Motor neuron (in vitro differentiated cells): ENCODE measurements around the gene TPM1. TPM values are rescaled to one million over a fixed set of nuclear protein-coding genes. Genes with fewer than 3 reads are reported as not detected.

Source experiments
- ATAC-seq, 8 experiments: fragments of 200-7000 bp; cut with Tn5 transposase; replicated peaks in 6 of 8; 2 replicates each; pipeline ENCODE4 v1.8.0; 2021; ENCODE audit warnings: mild to moderate bottlenecking in 8 of 8, moderate library complexity in 8 of 8
- H3K27ac ChIP-seq, 2 donors: fragments of 250-450 bp; sonication (Bioruptor Pico); 2 replicates each; pipeline ENCODE4 v1.9.0; 2021; ENCODE audit warnings: antibody characterized with exemption in 2 of 2, mild to moderate bottlenecking in 2 of 2, moderate library complexity in 1 of 2
- H3K4me1 ChIP-seq, 2 donors: fragments of 250-450 bp; sonication (Bioruptor Pico); replicated peaks in 1 of 2; 2 replicates each; pipeline ENCODE4 v1.6.1; 2021; ENCODE audit warnings: antibody characterized with exemption in 2 of 2, mild to moderate bottlenecking in 2 of 2, moderate library complexity in 1 of 2
- H3K4me3 ChIP-seq, 5 donors: fragments of 250-450 bp; sonication (Bioruptor Pico); 2 replicates each; pipeline ENCODE4 v1.9.0; 2021; ENCODE audit warnings: antibody characterized with exemption in 5 of 5, mild to moderate bottlenecking in 5 of 5, moderate library complexity in 4 of 5
- WGBS, 10 experiments: fragments of 450-650 bp; shearing (Covaris generic); methylation state at CpG; one replicate each; pipeline ENCODE4 v1.0.0; 2022; 5-methylcytosine and 5-hydroxymethylcytosine counted together
- in situ Hi-C, 9 experiments: fragments of 400-800 bp; cut with MboI; loops; one replicate each; pipeline ENCODE4 v1.15.0; 2021; ENCODE audit warnings: low sequenced_read_pairs in 9 of 9, low pct_unique_long_range_greater_than_20kb in 2 of 9; ENCODE audit not compliant: unreplicated experiment in 9 of 9
- total RNA-seq, 8 experiments: library from RNA; unstranded; fragments of 300-600 nt; gene quantifications; 2 replicates each; pipeline versions ENCODE4 v1.2.3 to v1.2.4, GENCODE V29; 2022

The TPM1 gene
- total RNA-seq, 8 experiments from 2014 or later: 34.3 to 1,055 (median 81.7) TPM

DNA sequence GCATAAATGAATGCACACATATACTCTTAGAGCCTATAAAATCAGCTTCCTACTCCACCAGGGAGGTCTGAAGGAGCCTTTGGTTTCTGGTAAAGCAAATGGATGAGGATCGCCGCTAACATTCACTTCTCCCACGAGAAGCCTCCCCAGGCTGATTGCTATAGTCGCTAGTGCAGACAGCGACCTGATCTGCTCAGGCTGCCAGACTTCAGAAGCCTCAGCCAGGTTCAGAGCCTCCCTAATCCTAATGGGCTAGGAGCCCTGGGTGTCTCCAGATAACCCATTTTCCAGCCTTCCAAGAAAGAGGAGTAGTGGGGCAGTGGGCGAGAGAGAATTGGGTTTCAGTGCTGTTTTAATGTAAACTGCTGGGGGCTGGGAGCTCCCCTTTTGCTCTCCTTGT, 35.4 kb downstream of the TPM1 start:
- in situ Hi-C loops: loop anchor here in 2 of 9 experiments (25.0 kb wide), 1 partner anchor 291 kb away; no protein-coding TSS in a partner anchor
- Histone ChIP-seq H3K4me3 (no peak overlapping the region), H3K27ac (no peak overlapping the region), H3K4me1 (peaks cover 29 to 40% of the 10 kb centered on the region in 2 donors)
- ATAC-seq: peak in 5 of 8 experiments; percentile 19 to 55 (median 35)
- WGBS, 10 experiments: 32 to 100% (median 77%) methylated on average over 1 to 3 of the region's 6 CpGs; no CpG with 5 or more reads in 4 of the 10 experiments

DNA sequence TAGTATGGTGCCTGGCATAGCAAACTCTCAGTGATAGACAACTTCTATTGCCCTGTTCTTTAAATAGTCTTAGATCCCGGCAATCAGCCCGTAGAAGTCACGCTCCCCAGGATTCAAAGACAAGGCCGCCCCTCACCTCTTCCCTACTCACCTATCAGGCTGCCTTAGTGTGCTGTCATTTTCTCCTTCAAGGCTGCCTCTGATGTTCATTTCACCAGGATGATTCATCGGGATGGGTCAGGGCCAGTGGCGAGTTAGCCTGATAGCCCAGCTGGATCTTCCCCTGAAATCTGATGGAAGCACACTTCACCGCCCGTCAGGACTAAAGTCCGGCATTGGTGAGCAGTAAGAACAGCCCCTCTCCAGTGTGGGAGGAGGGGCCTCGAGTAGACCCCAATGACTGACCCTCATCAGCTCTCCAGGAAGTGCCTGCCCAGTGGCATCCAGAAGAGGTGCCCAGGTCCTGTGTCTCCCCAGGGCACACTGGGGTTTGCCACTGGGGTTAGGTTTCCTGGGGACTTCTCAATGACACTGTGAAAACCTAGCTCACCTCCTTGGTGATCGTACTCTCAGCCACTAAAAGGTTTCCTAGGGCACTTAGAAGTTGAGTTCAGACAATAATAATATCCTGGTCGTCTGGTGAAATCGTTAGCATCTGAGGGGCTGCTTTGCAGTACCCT, 37.5 kb downstream of the TPM1 start:
- in situ Hi-C loops: loop anchor here in 2 of 9 experiments (25.0 kb wide), 1 partner anchor 293 kb away; no protein-coding TSS in a partner anchor
- WGBS, 10 experiments: 60 to 100% (median 90%) methylated on average over 1 to 8 of the region's 13 CpGs; no CpG with 5 or more reads in 4 of the 10 experiments
- Histone ChIP-seq H3K4me3 (no peak overlapping the region), H3K4me1 (peaks cover 29 to 40% of the 10 kb centered on the region in 2 donors), H3K27ac (no peak overlapping the region)
- ATAC-seq: peak in 3 of 8 experiments; percentile 26 to 75 (median 67)

DNA sequence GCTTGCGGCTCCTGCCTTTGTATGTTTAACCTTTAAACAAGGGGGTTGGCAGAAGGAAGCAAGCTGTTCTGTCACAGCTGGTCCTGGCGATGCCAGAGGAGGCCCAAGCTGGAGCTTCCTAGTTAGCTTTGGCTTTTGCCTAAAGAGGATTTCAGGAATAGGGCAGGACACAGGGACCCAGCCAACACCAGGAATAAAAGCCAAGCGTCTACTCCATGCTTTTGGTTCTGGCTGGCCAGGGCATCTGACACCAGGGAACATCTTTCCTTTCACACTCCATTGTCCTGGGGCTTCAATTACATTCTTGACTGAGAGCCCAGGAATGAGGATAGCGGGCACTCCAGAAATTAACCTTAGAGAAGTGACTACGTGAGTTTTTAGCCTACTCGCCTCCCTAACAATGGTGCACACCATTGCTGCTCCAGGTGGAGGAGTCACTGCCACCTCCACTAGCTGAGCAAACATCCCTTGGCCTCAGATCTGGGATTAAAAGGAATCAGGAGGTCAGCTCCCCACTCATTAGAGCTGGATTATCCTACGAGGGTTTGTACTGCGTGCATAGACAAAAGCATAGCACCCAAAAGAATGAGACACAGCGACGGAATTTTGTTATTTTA, 38.2 kb downstream of the TPM1 start:
- Histone ChIP-seq H3K27ac (no peak overlapping the region), H3K4me1 (peaks cover 24 to 33% of the 10 kb centered on the region in 2 donors), H3K4me3 (no peak overlapping the region)
- 80 to 100% (median 98%) methylated on average over 1 to 9 of the region's 10 CpGs; no CpG with 5 or more reads in 2 of the 10 experiments for WGBS, 10 experiments
- ATAC-seq: no peak
- in situ Hi-C loops: loop anchor here in 2 of 9 experiments (25.0 kb wide), 1 partner anchor 293 kb away; no protein-coding TSS in a partner anchor

DNA sequence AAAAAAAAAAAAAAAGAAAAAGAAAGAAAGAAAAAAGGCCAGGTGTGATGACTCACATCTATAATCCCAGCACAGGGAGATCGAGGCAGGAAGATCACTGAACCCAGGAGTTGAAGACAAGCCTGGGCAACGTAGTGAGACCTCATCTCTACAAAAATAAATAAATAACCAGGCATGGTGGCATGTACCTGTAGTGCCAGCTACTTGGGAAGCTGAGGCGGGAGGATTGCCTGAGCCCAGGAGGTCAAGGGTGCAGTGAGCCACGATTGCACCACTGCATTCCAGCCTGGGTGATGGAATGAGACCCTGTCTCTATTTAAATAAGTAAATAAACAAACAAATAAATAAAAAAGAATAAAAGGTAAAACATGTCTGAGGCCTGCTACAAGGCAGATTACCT, 39.8 kb downstream of the TPM1 start:
- ATAC-seq: no peak
- Histone ChIP-seq H3K4me1 (peaks cover 17 to 23% of the 10 kb centered on the region in 2 donors), H3K4me3 (no peak overlapping the region), H3K27ac (no peak overlapping the region)
- in situ Hi-C loops: loop anchor here in 2 of 9 experiments (25.0 kb wide), 1 partner anchor 295 kb away; no protein-coding TSS in a partner anchor
- 57 to 81% (median 69%) methylated on average over 1 to 4 of the region's 4 CpGs; no CpG with 5 or more reads in 2 of the 10 experiments for WGBS, 10 experiments

- H3K4me3 ChIP-seq: no peak overlapping the region
- peaks cover 10 to 16% of the 10 kb centered on the region in 2 donors for H3K4me1 ChIP-seq
- peak in 5 of 8 experiments; percentile 56 to 87 (median 80) for ATAC-seq
- in situ Hi-C loops: loop anchor here in 2 of 9 experiments (25.0 kb wide), 1 partner anchor 296 kb away; no protein-coding TSS in a partner anchor
- WGBS, 10 experiments: 77 to 93% (median 86%) methylated on average over 2 to 5 of the region's 12 CpGs; no CpG with 5 or more reads in 5 of the 10 experiments
- no peak overlapping the region for H3K27ac ChIP-seq
These were observed 40.5 kb downstream of the TPM1 start for GRCh38 chr15:63083044-63083443.

- Histone ChIP-seq H3K27ac (no peak overlapping the region), H3K4me3 (no peak overlapping the region), H3K4me1 (peaks cover 12 to 14% of the 10 kb centered on the region in 2 donors)
- 61 to 100% (median 100%) methylated on average over 1 to 6 of the region's 11 CpGs; no CpG with 5 or more reads in 4 of the 10 experiments for WGBS, 10 experiments
- no peak for ATAC-seq
- in situ Hi-C loops: loop anchor here in 2 of 9 experiments (25.0 kb wide), 1 partner anchor 296 kb away; no protein-coding TSS in a partner anchor
These were observed 41.0 kb downstream of the TPM1 start for GRCh38 chr15:63083541-63083940.

GRCh38 chr15:63084806-63085205, 42.3 kb downstream of the TPM1 start:
- Histone ChIP-seq H3K4me1 (peaks cover 24 to 27% of the 10 kb centered on the region in 2 donors), H3K27ac (no peak overlapping the region), H3K4me3 (no peak overlapping the region)
- WGBS, 10 experiments: 80 to 100% (median 88%) methylated on average over 1 of the region's 1 CpG; no CpG with 5 or more reads in 5 of the 10 experiments
- ATAC-seq: no peak
- in situ Hi-C loops: loop anchor here in 2 of 9 experiments (25.0 kb wide), 1 partner anchor 298 kb away; no protein-coding TSS in a partner anchor

DNA sequence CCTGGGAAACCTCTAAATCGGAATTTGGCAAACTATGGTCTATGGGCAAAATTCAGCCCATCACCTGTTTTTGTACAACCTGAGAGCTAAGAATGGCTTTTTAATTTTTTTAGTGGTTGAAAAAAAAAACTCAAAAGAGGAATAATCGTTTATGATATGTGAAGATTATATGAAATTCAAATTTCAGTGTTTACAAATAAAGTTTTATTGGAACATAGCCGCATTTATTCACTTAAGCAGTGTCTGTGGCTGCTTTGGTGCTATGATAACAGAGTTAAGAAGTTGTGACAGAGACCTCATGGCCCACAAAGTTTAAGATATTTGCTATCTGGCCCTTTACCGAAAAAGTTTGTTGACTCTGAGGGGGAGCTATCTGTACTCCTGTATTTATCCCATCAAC, 42.7 kb downstream of the TPM1 start:
- 77 to 100% (median 89%) methylated on average over 1 to 4 of the region's 4 CpGs for WGBS, 10 experiments
- no peak for ATAC-seq
- in situ Hi-C loops: loop anchor here in 2 of 9 experiments (25.0 kb wide), 1 partner anchor 298 kb away; no protein-coding TSS in a partner anchor
- Histone ChIP-seq H3K27ac (no peak overlapping the region), H3K4me3 (no peak overlapping the region), H3K4me1 (peaks cover 26 to 31% of the 10 kb centered on the region in 2 donors)

- H3K4me1 ChIP-seq: peaks cover 28 to 40% of the 10 kb centered on the region in 2 donors
- H3K4me3 ChIP-seq: no peak overlapping the region
- WGBS, 10 experiments: 54 to 86% (median 68%) methylated on average over 1 to 4 of the region's 4 CpGs; no CpG with 5 or more reads in 2 of the 10 experiments
- ATAC-seq: peak in 2 of 8 experiments; percentile 43 to 55
- H3K27ac ChIP-seq: no peak overlapping the region
- in situ Hi-C loops: loop anchor here in 2 of 9 experiments (25.0 kb wide), 1 partner anchor 299 kb away; no protein-coding TSS in a partner anchor
These were observed 43.7 kb downstream of the TPM1 start for GRCh38 chr15:63086271-63086670.

- WGBS, 10 experiments: 20 to 76% (median 66%) methylated on average over 1 to 5 of the region's 5 CpGs; no CpG with 5 or more reads in 3 of the 10 experiments
- peaks cover 28 to 43% of the 10 kb centered on the region in 2 donors for H3K4me1 ChIP-seq
These were observed 44.4 kb downstream of the TPM1 start for GRCh38 chr15:63086947-63087346.

GRCh38 chr15:63088533-63089245, 46.1 kb downstream of the TPM1 start:
- Histone ChIP-seq H3K4me1 (peaks cover 28 to 35% of the 10 kb centered on the region in 2 donors), H3K27ac (peak overlapping the region in 1 of 2 donors; percentile 26), H3K4me3 (no peak overlapping the region)
- WGBS, 10 experiments: 33 to 90% (median 74%) methylated on average over 1 to 4 of the region's 6 CpGs; no CpG with 5 or more reads in 5 of the 10 experiments
- ATAC-seq: peak in 5 of 8 experiments; percentile 11 to 46 (median 20)
- in situ Hi-C loops: loop anchor here in 2 of 9 experiments (25.0 kb wide), 1 partner anchor 301 kb away; no protein-coding TSS in a partner anchor

More at GRCh38 chr15:63086947-63087346, 44.4 kb downstream of the TPM1 start:
- Histone ChIP-seq H3K4me3 (no peak overlapping the region), H3K27ac (no peak overlapping the region)
- peak in 1 of 8 experiments; percentile 25 for ATAC-seq
- in situ Hi-C loops: loop anchor here in 2 of 9 experiments (25.0 kb wide), 1 partner anchor 300 kb away; no protein-coding TSS in a partner anchor
